GM21717 (cell line): ENCODE data around the gene AVPI1.
A peak's percentile ranks its signal among the peaks of the same experiment; 100 is the strongest.

Experiments
- ATAC-seq: cut with Tn5 transposase; IDR thresholded peaks from one replicate; pipeline ENCODE4 v1.9.1; 2021; ENCODE audit warnings: mild to moderate bottlenecking, moderate library complexity; ENCODE audit not compliant: unreplicated experiment

Gene AVPI1, protein sequence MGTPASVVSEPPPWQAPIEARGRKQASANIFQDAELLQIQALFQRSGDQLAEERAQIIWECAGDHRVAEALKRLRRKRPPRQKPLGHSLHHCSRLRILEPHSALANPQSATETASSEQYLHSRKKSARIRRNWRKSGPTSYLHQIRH

DNA sequence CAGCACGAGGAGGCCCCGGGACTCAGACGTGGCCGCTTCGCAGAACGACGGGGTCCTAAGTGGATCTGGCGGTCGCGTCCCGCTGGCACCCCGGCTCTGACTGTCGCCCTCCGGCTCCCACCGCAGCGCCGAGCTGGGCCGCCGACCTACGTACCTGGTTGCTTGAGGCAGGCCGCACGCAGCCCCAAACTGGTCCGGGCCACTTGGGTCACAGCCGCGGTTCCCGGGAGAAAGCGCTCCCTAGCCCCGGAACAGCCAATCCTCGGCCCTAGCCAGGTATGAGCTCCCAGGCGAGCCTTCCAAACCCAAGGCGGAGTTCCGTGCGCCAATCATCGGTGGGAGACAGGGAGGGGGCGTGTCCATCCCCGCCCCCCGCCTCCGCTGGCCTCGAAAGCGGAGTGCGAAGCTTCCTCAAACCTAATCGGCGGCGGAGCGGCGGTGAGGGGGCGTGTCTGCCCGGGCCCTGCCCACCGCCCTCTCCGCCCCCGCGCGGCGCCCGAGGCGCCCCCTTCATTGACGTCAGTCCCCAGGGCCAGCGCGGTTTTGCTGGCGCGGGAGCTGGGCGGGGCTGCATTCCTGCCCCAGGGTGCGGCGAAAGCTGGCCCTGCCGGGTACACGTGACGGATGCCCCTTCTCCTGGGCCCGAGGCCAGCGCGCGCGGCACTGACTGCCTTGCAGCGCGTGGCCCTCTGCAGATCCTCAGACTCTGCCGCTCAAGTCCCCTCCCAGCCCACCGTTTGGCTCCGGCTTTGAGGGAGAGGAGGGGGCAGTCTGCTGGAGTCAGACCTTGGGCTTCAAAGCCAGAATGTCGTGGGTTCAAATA, at the start of gene AVPI1:
AVPI1 (minus strand) TSS at position 280 of the 823 bp plus-strand sequence. CDS start 7,336 bp downstream, outside the sequence.
- ATAC-seq: peak; percentile 90

DNA sequence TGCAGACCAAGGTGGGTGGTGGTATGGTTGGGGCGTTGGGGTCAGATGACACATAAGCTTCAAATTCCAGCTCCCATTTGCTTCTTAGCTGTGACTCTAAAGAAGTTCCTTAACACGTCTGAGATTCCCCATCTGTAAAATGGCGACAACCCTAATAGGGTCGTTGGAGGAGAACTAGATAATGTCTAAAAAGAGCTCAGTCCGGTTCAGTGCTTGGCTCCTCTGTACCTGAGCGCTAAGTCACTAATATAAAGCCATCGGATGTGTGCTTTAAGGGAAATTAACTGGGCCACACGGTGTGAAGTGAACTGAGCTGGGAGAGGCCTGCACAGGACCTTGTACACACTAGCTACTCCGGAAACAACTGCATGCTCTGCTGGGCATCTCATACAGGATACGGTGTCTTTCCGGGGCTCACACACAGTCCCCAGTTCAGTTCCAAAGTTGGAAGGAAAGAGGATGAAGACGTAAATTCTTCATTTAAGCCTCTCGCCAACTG, 49.4 kb upstream of the AVPI1 start:
- peak; percentile 38 for ATAC-seq

DNA sequence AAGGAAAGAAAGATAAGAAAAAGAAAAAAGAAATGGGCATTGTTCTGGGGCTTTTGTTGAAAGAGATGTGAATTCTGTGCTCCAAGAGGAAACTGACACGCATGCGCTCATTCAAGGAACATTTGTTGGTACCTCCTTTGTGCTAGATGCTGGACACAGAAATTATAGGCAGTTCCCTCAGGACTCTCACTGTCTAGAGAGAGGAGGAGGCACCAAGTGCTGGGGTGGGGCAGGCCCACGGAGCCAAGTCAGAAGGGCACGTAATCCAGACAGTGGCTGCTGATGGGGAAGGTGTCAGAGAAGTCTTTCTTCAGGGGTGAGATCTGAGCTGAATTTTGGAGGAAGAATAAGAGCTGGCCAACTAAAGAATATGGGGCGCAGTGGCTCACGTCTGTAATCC, 47.0 kb upstream of the AVPI1 start:
- no peak for ATAC-seq

DNA sequence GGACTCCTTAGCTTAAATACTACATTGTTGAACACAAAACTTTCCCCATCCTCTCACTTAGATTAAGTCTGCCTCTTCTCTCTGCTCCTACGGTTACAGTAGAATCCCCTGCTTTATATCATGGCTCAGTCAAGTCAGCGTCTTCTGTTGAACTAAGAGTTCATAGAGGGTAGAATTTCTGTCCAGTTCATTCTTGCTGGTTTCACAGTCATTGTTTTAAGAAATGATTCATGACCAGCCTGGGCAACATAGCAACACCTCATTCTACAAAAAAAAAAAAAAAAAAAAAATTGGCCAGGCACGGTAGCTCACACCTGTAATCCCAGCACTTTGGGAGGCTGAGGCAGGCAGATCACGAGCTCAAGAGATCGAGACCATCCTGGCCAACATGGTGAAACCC, 46.2 kb upstream of the AVPI1 start:
- ATAC-seq: no peak

DNA sequence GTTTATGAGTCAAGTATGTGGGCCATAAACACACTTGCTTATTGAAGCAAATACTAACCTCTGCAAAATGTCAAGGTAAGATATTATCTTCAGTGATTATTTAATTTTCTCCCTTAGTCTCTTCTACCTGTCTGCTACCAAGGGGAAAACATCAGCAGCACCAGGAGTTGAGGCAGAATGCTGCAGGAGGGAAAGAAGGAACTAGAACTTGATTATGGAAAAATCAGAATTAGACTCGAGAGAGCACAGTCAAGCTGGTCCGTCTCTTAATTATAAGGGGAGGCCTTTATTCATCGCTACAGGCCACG, 45.0 kb upstream of the AVPI1 start:
- no peak for ATAC-seq

DNA sequence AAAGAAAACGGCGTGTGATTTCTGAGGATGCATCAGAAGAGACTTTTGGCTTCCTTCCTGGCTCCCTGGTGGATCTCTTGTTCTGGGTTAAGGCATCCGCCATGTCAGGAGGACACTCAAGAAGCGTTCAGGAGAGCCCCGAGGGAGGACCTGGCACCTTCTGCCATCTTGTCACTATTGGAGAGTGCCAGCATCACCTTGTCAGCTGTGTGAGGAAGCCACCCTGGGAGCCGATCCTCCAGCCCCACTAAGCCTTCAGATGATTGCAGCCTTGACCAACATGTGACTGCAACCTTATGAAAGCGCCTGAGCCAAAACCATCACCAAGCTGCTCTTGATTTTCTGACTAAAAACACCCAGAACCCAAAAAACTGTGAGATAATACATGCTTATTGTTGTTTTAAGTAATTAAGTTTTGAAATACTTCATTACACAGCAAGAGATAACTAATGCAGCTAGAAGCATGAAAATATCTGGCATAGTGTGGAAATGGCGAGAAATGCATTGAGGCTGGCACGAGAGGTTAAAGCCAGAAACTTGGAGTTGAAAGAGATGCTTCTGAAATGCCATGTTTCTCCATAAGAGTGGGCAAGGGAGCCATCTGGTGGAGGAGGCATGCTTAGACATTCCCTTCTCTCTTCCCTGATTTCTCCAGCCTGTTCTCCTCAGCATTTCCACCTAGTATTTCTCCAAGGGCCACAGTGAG, 44.5 kb upstream of the AVPI1 start:
- no peak for ATAC-seq

DNA sequence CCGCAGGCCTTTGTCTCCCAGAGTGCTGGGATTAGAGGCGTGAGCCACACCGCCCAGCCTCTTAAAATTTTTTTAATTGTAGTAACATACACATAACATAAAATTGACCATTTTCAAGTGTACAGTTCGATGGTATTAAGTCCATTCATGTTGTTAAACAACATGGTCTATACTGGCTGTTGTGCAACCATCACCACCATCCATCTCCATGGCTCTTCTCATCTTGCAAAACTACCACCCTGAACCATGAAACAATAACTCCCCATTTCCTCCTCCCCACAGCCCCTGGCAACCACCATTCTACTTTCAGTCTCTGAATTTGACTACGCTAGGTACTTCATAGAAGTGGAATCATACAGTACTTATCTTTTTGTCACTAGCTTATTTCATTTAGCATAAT, 42.0 kb upstream of the AVPI1 start:
- ATAC-seq: no peak

DNA sequence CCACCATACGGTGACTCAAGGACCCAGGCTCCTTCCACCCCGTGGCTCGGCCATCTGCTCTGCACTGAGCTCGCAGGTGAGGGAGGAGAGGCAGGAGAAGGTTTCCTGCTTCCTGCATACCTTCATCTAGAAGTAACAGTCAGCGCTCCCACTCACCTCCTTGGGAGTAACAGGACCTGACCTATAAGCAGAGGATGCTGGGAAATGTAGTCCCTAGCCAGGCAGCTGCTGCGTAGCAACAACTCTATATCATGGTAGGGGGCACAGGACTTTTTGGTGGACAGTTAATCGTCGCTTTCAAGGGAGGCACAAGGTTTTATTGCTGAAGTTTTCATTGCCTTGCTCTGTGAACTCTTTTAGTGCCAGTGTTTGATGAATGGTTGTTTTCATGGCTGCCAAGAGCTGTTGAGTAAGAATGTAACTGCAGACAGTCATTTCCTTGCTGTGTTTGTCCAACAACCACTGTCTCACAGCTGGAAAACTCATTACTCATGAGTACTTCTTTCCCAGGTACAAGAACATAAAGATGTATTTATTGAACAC, 39.7 kb upstream of the AVPI1 start:
- ATAC-seq: no peak

DNA sequence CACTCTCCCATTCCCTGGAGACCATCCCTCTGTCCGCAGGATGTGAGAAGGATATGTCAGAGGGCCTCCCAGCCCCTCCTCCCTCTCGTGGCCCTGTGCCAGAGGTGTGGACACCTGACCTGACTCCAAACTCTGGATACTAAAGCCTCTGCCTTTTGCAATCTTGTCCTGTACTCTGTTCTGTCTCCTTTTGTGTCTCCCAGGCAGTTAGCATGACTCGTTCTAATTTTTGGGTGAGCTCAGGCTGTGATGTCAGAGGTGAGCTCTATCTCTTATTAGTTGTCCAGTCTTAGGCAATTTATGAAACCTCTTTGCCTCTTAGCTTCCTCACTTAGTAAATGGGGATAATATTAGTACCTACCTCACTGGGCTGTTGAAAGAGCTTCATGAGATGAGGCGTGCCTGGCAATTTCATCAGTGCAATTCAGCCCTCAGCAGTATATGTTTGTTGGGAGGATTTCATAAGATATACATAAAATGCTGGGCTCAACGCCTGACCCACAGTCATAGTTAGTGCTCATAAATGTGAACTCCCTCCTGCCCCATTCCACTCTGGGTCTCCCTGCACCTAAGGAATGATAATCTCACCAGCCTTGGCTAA, 37.4 kb upstream of the AVPI1 start:
- ATAC-seq: no peak

DNA sequence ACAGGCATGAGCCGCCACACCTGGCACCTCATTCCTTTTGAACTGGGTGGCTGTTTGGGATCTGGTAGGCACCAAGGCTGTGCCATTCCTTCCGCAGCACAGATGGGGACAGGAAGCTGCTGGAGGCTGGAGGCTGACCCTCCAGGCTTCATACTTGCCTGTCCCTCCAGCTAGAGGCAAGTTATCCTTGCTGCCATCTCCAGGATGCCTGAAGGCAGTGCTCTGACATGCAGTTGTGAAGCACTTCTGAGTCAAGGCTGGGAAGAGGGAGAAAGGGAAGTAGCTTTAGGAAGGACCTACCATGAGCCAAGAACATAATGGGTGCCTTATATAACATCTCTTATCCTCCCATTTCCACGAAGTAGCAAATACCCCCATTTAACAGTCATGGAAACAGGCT, 36.0 kb upstream of the AVPI1 start:
- no peak for ATAC-seq

DNA sequence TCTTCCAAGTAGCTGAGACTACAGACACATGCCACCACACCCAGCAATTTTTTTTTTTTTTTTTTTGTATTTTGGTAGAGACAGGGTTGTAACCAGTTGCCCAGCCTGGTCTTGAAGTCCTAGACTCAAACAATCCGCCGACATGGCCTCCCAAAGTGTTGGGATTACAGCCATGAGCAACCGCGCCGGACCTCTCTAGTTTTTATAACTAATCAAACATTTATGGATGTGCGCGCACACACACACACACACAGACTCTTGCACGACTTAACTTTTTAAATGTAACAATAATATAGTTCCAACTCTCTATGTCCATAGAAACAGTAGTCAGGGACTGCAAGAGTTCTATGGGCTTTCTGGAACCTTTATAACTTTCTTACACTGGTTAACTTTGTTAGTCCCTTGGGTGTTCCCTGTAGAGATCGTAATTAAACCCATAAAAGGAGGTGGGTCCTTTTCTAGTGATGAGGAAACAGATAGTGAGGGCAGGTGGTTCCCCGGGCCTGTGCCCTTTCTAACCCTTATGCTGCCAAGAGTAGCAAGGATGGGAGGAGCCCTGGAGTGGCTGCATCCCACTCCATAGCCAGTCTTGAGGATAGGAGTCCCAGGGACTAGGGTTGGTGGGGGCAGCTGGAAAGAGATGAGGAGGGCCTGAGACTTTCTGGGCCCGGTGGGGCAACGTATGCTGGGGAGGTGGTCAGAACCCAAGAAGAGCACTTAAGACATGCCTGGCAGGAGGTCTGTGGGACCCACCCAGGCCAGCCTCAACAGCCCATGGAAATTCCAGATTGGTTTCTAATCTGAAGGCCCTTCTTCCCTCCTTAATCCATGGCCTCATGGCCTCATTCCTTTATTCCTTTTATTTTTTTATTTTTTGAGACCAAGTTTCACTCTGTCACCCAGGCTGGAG, 35.1 kb upstream of the AVPI1 start:
- ATAC-seq: no peak

DNA sequence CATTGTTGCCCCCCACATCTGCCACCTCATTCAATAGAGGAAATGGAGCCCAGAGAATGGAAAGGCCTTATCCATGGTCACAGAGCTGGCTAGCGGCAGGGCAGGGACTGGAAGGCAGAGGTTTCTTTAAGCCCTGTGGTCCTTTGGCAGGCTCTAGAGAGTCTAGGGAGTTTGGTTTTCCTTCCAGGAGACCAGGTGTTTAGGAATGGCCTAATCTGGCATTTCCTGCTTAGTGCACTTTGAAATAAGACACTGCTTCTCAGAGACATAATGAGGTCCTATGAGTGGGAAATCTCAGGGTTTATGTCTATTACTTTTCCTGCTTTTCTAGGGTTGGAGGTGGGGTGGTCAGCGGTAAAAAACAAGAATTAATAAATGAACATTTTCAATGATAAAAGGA, 32.6 kb upstream of the AVPI1 start:
- ATAC-seq: no peak

DNA sequence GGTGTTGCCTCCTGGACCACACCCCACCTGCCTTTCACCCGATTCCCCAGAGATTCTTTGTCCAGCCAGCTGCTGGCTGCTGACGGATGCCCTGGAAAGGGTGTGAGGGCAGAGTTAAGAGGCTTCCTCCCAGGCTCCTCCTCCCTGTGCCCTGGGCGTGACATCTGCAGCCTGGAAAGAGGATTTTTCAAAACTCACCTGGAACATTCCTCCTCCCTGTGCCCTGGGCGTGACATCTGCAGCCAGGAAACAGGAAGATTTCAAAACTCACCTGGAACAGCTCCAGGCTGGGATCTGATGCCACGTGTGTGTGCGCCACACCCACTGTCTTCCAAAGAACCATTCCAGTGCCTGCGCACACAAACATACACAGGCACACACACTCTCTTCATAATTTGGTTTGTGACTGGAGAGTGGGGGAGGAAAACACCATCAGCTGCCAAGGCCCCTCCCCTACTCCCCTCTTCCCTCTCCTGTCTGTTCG, 31.7 kb upstream of the AVPI1 start:
- no peak for ATAC-seq

DNA sequence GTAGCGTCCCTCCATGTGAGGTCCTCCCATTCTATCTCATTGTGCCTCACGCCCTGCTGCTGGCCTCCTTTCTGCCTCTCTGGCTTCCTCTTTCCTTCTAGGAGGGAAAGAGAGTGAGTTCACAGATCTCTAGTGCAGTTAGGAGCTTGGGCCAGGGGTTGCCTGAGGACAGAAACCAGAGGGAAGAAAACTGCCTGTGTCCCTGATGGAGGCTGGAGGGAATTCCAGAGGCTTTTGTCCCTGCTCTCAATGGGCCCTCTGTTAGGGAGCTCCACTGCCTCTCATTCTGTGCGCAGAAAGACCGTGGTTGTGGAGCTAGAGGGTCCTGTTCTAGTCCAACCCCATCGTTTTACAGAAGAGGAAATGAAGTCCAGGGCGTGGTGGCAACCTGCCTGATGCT, 31.1 kb upstream of the AVPI1 start:
- ATAC-seq: no peak

DNA sequence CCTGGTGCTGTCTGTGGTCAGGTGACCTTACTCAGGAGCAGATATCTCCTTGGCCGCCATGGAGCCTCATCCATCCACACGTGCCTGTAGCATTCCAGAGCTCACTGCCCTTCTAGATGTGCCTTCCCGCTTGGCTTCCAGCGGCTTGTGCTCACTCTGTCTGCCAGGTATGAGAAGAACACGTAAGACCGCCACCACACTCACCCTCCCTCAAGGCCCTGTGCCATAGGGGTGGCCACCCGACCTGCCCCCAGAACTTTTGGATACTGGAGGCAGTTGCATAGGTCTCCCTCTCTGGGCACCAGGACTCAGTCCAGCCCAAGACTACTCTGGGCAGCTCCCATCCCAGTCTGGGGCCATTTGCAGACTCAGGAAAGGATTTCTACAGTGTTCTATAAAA, 30.6 kb upstream of the AVPI1 start:
- no peak for ATAC-seq

DNA sequence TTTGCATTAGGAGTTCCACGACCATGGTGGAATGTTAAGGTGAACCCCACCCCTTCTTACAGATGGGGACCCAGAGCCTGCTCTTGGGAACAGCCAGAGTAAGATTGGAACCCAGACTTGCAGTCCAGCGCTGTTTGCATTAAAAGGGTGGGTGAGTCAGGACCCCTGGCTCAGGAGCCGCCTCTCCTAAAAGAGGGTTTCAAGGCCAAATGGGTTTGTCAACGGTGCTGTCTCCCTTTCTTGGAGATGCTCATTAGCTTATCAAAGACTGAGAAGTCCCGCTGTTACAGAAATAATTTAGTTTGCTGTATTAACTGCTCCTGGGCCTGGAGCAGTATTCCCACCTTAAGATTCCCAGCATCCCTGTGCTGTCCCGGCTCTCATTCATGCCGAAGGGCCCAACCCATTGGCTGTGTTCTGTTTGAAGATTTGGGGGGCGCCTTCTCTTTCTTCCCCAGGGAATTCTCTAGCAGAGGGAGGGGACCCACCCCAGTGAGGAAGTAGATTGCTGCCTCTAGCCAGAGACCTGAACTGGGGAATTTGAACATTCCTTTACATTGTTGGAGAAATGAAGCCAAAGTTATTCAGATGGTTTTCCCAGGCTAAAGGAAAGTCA, 28.3 kb upstream of the AVPI1 start:
- no peak for ATAC-seq

DNA sequence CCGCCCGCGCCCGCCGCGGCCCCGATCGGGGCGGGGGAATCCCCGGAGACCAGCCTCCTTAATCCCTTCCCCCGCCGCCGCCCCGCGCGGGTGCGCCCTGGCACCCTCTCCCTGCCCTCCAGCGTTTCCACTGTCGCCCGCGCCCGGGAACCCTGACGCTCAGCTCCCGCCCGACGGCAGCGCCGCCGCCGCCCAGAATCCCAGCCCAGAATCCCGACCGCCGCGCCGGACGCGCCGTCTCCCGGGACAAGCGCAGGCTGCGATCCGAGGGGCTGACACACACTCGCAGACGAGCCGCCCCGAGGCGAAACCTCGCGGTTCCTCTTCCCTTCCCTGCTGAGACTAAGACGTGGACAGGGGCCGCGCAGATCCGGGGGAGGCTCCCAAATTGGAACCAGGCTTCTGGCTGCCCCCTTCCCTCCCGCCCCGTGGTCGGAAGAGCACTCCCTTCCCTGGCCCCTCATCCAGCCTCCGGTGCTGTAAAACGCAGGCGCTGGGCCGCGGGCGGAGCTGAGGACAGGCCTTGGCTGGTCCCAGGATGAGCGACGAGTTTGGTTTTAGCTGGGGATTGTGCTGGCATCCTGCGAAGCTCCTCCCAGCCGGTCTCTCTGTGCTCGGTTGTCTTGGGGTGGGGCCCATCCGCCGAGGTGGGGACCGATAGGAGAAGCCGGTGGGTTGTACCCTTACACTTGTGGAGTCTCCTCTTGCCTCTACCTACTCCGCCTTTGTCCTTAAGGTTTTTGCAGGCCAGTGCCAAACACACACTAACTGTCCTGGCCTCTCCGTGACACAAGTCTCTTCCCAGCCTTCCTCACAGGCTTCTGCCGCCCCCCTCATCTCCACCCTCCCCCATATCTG, 27.6 kb upstream of the AVPI1 start:
- ATAC-seq: peak; percentile 46

DNA sequence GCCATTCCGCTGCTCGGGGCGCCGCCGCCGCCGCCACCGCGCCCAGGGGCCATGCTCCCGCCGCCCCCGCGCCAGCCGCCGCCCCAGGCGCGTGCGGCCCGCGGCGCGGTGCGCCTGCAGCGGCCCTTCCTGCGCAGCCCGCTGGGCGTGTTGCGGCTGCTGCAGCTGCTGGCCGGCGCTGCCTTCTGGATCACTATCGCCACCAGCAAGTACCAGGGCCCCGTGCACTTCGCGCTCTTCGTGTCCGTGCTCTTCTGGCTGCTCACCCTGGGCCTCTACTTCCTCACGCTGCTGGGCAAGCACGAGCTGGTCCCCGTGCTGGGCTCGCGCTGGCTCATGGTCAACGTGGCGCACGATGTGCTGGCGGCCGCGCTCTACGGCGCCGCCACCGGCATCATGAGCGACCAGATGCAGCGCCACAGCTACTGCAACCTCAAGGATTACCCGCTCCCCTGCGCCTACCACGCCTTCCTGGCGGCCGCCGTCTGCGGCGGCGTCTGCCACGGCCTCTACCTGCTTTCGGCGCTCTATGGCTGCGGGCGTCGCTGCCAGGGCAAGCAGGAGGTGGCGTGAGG, 26.9 kb upstream of the AVPI1 start:
- ATAC-seq: peak; percentile 81
